ENCODE results near the gene PFKL. TPM values are rescaled to one million over a fixed set of nuclear protein-coding genes. Genes with fewer than 3 reads are reported as not detected.

PFKL gene
- total RNA-seq, 1 experiment from 2014 or later: 90.2 TPM

GRCh38 chr21:44313451-44313850 is 13.6 kb downstream of the PFKL start:
- no peaks in the 10 kb centered on the region for H3K9me3 Mint-ChIP-seq (ENCODE audit: unreplicated experiment)
- ChIA-PET CTCF (interaction anchor here (1.9 kb wide), 1 partner anchor 9 kb away, joined by 6 read pairs; no protein-coding TSS in a partner anchor), POLR2A (no interaction called here)
- BruUV-seq (replicated peaks): no TSS peak
- H3K27me3 Mint-ChIP-seq (ENCODE audit: insufficient read depth, unreplicated experiment): no peaks in the 10 kb centered on the region
- intact Hi-C loops (cut with micrococcal nuclease): no loop called here
- no peaks in the 10 kb centered on the region for H3K4me1 Mint-ChIP-seq (ENCODE audit: insufficient read depth, unreplicated experiment)
- no peak for TF ChIP-seq CTCF (IDR thresholded peaks at IDR 0.05; ENCODE audit: unreplicated experiment)
- no peak overlapping the region for H3K27ac Mint-ChIP-seq (ENCODE audit: low read depth, unreplicated experiment)
- H3K4me3 Mint-ChIP-seq (ENCODE audit: unreplicated experiment): no peak overlapping the region
- peaks cover 13% of the 10 kb centered on the region for H3K36me3 Mint-ChIP-seq (ENCODE audit: insufficient read depth, unreplicated experiment)
- no peak for DNase-seq (ENCODE audit: unreplicated experiment)

- Mint-ChIP-seq H3K27ac (ENCODE audit: low read depth, unreplicated experiment) (no peak overlapping the region), H3K9me3 (ENCODE audit: unreplicated experiment) (no peaks in the 10 kb centered on the region), H3K27me3 (ENCODE audit: insufficient read depth, unreplicated experiment) (no peaks in the 10 kb centered on the region), H3K4me1 (ENCODE audit: insufficient read depth, unreplicated experiment) (no peaks in the 10 kb centered on the region), H3K36me3 (ENCODE audit: insufficient read depth, unreplicated experiment) (peaks cover 13% of the 10 kb centered on the region), H3K4me3 (ENCODE audit: unreplicated experiment) (no peak overlapping the region)
- DNase-seq (ENCODE audit: unreplicated experiment): no peak
- ChIA-PET CTCF (interaction anchor here (0.6 to 1.9 kb wide), 2 partner anchors 10 to 803 kb away, joined by 3 to 6 read pairs; no protein-coding TSS in a partner anchor), POLR2A (interaction anchor here (0.5 kb wide), 1 partner anchor 25 kb away, joined by 3 read pairs; the partner anchor contains the start of gene CFAP410)
- intact Hi-C loops (cut with micrococcal nuclease): no loop called here
- no peak for TF ChIP-seq CTCF (IDR thresholded peaks at IDR 0.05; ENCODE audit: unreplicated experiment)
- BruUV-seq (replicated peaks): no TSS peak
These were observed 14.3 kb downstream of the PFKL start for GRCh38 chr21:44314128-44314527.

GRCh38 chr21:44314561-44314960 is 14.7 kb downstream of the PFKL start:
- BruUV-seq (replicated peaks): no TSS peak
- DNase-seq (ENCODE audit: unreplicated experiment): no peak
- Mint-ChIP-seq H3K4me1 (ENCODE audit: insufficient read depth, unreplicated experiment) (no peaks in the 10 kb centered on the region), H3K27me3 (ENCODE audit: insufficient read depth, unreplicated experiment) (no peaks in the 10 kb centered on the region), H3K9me3 (ENCODE audit: unreplicated experiment) (no peaks in the 10 kb centered on the region), H3K4me3 (ENCODE audit: unreplicated experiment) (no peak overlapping the region), H3K27ac (ENCODE audit: low read depth, unreplicated experiment) (no peak overlapping the region), H3K36me3 (ENCODE audit: insufficient read depth, unreplicated experiment) (peaks cover 13% of the 10 kb centered on the region)
- intact Hi-C loops (cut with micrococcal nuclease): no loop called here
- POLR2A ChIA-PET: interaction anchor here (0.5 kb wide), 1 partner anchor 24 kb away, joined by 3 read pairs; the partner anchor contains the start of gene CFAP410
- TF ChIP-seq CTCF (IDR thresholded peaks at IDR 0.05; ENCODE audit: unreplicated experiment): no peak
- CTCF ChIA-PET: interaction anchor here (0.6 kb wide), 1 partner anchor 803 kb away, joined by 3 read pairs; no protein-coding TSS in a partner anchor

DNA sequence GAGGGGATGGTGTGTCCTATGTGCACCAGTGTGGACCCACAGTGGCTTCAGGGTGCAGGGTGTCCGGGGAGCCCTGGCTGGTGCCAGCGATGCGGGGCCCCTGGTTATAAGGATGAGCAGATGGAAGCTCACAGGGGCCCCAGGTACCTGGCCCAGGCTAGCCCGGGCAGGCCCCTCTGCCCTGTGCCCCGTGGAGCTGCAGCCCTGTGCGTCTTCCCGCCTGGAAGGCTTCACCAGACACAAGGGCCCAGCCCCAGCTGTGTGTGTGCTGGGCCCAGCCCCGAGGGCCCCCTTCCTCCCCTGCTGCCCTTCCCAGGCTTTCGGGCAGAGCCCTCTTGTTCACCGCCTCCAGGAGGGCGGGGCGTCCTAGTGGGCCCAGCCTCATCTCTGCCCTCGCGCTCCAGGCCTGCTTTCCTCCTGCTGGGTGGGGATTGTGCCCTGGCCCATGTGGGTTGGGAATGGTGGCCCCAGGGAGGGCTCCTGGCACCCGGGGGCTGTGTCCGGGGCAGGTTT is 15.9 kb downstream of the PFKL start:
- H3K9me3 Mint-ChIP-seq (ENCODE audit: unreplicated experiment): no peaks in the 10 kb centered on the region
- no peaks in the 10 kb centered on the region for H3K4me1 Mint-ChIP-seq (ENCODE audit: insufficient read depth, unreplicated experiment)
- BruUV-seq (replicated peaks): no TSS peak
- TF ChIP-seq CTCF (IDR thresholded peaks at IDR 0.05; ENCODE audit: unreplicated experiment): no peak
- ChIA-PET CTCF (no interaction called here), POLR2A (interaction anchor here (0.7 kb wide), 1 partner anchor 7 kb away, joined by 3 read pairs; no protein-coding TSS in a partner anchor)
- intact Hi-C loops (cut with micrococcal nuclease): no loop called here
- no peak overlapping the region for H3K4me3 Mint-ChIP-seq (ENCODE audit: unreplicated experiment)
- H3K27me3 Mint-ChIP-seq (ENCODE audit: insufficient read depth, unreplicated experiment): no peaks in the 10 kb centered on the region
- H3K36me3 Mint-ChIP-seq (ENCODE audit: insufficient read depth, unreplicated experiment): peaks cover 19% of the 10 kb centered on the region
- DNase-seq (ENCODE audit: unreplicated experiment): no peak
- no peak overlapping the region for H3K27ac Mint-ChIP-seq (ENCODE audit: low read depth, unreplicated experiment)
